Esophagus squamous epithelium (tissue), 4 donors: ENCODE measurements around the gene HS2ST1.

Experiments
- POLR2A ChIP-seq, 4 donors: fragments of 450-650 bp; IDR thresholded peaks; one replicate each; pipeline ENCODE4 v1.6.1; 2017; ENCODE audit warnings: antibody characterized with exemption in 4 of 4, mild to moderate bottlenecking in 4 of 4, moderate library complexity in 3 of 4
- TF ChIP-seq, protein P1 (sequence below), 6 experiments: fragments of 450-650 bp in 4 of 6; fragments of 200-600 bp in 2 of 6; sonication (generic) in 2 of 6; IDR thresholded peaks; one replicate each; pipeline ENCODE4 v1.5.1; 2016 to 2019; ENCODE audit warnings: antibody characterized with exemption in 6 of 6, mild to moderate bottlenecking in 4 of 6, moderate library complexity in 4 of 6

DNA sequence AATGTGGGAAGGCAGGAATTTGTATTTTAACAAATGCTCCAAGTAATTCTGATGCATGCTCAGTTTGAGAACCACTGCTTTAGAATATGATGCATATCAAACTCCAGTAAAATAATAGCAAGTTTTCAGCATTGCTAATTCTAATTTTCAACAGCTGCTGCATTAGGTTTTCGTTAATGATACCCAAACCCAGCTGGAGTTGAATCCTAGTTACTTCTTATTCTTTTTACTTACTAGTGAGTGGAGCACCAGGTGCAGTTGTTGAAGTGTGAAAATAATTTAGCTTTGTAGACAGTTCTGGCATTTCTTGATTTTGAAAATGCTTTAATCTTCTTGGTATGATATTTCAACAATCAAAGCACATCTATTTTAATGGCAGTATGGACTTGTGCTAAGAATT is 138.5 kb downstream of the HS2ST1 start:
- TF ChIP-seq, protein P1, sequence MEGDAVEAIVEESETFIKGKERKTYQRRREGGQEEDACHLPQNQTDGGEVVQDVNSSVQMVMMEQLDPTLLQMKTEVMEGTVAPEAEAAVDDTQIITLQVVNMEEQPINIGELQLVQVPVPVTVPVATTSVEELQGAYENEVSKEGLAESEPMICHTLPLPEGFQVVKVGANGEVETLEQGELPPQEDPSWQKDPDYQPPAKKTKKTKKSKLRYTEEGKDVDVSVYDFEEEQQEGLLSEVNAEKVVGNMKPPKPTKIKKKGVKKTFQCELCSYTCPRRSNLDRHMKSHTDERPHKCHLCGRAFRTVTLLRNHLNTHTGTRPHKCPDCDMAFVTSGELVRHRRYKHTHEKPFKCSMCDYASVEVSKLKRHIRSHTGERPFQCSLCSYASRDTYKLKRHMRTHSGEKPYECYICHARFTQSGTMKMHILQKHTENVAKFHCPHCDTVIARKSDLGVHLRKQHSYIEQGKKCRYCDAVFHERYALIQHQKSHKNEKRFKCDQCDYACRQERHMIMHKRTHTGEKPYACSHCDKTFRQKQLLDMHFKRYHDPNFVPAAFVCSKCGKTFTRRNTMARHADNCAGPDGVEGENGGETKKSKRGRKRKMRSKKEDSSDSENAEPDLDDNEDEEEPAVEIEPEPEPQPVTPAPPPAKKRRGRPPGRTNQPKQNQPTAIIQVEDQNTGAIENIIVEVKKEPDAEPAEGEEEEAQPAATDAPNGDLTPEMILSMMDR (IDR thresholded peaks at IDR 0.05) = no peak
- no peak for TF ChIP-seq POLR2A (IDR thresholded peaks at IDR 0.05)
